ENCODE data around the gene VCAM1. TPM values are rescaled to one million over a fixed set of nuclear protein-coding genes. Genes with fewer than 3 reads are reported as not detected.
A peak's percentile ranks its signal among the peaks of the same experiment; 100 is the strongest.

VCAM1 gene
- total and polyA plus RNA-seq, 9 of the 15 experiments (the other 6 are each of a cell fraction or from before 2014, with no cell fraction given), result 0.04 to 0.13 TPM; not detected in 7

DNA sequence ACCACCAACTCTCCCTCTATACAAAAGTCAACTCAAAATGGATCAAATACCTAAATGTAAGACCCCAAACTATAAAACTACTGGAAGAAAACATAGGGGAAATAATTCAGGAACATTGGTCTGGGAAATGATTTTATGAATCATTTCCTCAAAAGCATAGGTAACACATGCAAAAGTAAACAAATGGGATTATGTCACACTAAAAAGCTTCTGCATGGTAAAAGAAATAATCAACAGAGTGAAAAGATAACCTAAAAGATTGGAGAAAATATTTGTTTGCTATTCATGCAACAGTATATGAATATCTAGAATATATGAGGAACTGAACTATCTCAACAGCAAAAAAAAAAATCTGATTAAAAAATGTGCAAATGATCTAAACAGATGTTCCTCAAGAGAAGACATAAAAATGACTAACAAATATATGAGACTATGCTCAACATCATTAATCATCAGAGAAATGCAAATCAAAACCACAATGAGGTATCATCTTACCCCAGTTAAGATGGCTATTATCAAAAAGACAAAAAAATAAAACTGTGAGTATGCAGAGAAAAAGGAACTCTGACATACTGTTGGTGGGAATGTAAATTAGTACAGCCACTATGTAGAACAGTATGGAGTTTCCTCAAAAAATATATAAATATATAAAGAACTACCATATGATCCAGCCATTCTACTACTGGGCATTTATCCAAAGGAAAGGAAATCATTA, 47.8 kb downstream of the VCAM1 start (continued):
- no peak for TF ChIP-seq PCBP2 (IDR thresholded peaks at IDR 0.05; ENCODE audit: low read depth, low read length, poor library complexity, severe bottlenecking)
- no peak for TF ChIP-seq ZEB2 (IDR thresholded peaks at IDR 0.05)
- TF ChIP-seq, protein P1, sequence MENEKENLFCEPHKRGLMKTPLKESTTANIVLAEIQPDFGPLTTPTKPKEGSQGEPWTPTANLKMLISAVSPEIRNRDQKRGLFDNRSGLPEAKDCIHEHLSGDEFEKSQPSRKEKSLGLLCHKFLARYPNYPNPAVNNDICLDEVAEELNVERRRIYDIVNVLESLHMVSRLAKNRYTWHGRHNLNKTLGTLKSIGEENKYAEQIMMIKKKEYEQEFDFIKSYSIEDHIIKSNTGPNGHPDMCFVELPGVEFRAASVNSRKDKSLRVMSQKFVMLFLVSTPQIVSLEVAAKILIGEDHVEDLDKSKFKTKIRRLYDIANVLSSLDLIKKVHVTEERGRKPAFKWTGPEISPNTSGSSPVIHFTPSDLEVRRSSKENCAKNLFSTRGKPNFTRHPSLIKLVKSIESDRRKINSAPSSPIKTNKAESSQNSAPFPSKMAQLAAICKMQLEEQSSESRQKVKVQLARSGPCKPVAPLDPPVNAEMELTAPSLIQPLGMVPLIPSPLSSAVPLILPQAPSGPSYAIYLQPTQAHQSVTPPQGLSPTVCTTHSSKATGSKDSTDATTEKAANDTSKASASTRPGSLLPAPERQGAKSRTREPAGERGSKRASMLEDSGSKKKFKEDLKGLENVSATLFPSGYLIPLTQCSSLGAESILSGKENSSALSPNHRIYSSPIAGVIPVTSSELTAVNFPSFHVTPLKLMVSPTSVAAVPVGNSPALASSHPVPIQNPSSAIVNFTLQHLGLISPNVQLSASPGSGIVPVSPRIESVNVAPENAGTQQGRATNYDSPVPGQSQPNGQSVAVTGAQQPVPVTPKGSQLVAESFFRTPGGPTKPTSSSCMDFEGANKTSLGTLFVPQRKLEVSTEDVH (IDR thresholded peaks at IDR 0.05; ENCODE audit: low read depth, partially characterized antibody), result no peak
- TF ChIP-seq MIER1 (IDR thresholded peaks at IDR 0.05; ENCODE audit: low read depth), result no peak

DNA sequence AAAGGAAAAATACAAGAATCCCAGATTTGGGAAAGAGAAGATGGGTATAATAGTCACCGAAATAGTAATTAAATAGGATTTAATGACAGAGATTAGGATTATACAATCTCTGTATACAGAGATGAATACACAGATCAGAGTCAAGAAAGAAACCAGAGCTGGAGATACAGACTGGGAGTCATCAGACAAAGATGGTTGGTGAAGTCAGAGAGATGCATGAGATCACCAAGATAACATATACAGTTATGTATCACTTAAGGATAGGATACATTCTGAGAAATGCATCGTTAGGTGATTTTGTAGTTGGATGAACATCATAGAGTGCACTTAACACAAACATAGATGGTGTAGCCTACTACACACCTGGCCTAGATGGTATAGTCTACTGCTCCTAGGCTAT, 49.8 kb downstream of the VCAM1 start:
- ChIA-PET POLR2A (no interaction called here), CTCF (ENCODE audit: low intra/inter-chr PET ratio) (no interaction called here)
- no peak overlapping the region for H3K27ac ChIP-seq (ENCODE audit: extremely low read depth, low read depth, low read length)
- H3K4me2 ChIP-seq (ENCODE audit: insufficient read depth, low read length), result no peak overlapping the region
- FAIRE-seq, result no peak
- no peak overlapping the region for H2AFZ ChIP-seq (ENCODE audit: low read depth, low read length)
- no peaks in the 10 kb centered on the region for H3K36me3 ChIP-seq (ENCODE audit: control insufficient read depth, insufficient read depth, low read length)
- peaks cover 0 to 3% of the 10 kb centered on the region in 2 experiments; a peak in 1 of 5 replicates for H3K4me1 ChIP-seq (replicated peaks in 1 of 2; ENCODE audit: control insufficient read depth in 2 of 2, insufficient read depth in 2 of 2, low read length in 2 of 2)
- no peaks in the 10 kb centered on the region for H3K9me1 ChIP-seq (ENCODE audit: control insufficient read depth, insufficient read depth, low read length)
- no TSS peak for BruUV-seq (replicated peaks)
- H3K9me3 ChIP-seq (replicated peaks; ENCODE audit: control insufficient read depth, insufficient read depth, low read depth, low read length), result no peaks in the 10 kb centered on the region
- no peak for DNase-seq (ENCODE audit: extremely low read depth in 1 of 4, low spot score in 3 of 4)
- peak; percentile 47; the same call in 1 of the 3 replicates for ATAC-seq
- no peaks in the 10 kb centered on the region for H4K20me1 ChIP-seq (replicated peaks; ENCODE audit: control insufficient read depth, insufficient read depth, low read length)
- no peak overlapping the region for H3K4me3 ChIP-seq
- in situ Hi-C loops (cut with MboI), result no loop called here
- WGBS (ENCODE audit: insufficient coverage, low coverage, missing lambda C conversion rate), result 20% methylated on average over 2 of the region's 2 CpGs
- H3K9ac ChIP-seq (ENCODE audit: insufficient read depth in 1 of 2, low read depth in 2 of 2, low read length in 2 of 2), result no peak overlapping the region
- TF ChIP-seq, protein P2, sequence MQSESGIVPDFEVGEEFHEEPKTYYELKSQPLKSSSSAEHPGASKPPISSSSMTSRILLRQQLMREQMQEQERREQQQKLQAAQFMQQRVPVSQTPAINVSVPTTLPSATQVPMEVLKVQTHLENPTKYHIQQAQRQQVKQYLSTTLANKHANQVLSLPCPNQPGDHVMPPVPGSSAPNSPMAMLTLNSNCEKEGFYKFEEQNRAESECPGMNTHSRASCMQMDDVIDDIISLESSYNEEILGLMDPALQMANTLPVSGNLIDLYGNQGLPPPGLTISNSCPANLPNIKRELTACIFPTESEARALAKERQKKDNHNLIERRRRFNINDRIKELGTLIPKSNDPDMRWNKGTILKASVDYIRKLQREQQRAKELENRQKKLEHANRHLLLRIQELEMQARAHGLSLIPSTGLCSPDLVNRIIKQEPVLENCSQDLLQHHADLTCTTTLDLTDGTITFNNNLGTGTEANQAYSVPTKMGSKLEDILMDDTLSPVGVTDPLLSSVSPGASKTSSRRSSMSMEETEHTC (IDR thresholded peaks at IDR 0.05), result no peak
- TF ChIP-seq PHF20 (IDR thresholded peaks at IDR 0.05; ENCODE audit: partially characterized antibody), result no peak
- TF ChIP-seq, protein P3, sequence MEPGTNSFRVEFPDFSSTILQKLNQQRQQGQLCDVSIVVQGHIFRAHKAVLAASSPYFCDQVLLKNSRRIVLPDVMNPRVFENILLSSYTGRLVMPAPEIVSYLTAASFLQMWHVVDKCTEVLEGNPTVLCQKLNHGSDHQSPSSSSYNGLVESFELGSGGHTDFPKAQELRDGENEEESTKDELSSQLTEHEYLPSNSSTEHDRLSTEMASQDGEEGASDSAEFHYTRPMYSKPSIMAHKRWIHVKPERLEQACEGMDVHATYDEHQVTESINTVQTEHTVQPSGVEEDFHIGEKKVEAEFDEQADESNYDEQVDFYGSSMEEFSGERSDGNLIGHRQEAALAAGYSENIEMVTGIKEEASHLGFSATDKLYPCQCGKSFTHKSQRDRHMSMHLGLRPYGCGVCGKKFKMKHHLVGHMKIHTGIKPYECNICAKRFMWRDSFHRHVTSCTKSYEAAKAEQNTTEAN (CRISPR knock-in tag; IDR thresholded peaks at IDR 0.05), result no peak
- TF ChIP-seq ATF7 (IDR thresholded peaks at IDR 0.05), result no peak
- TF ChIP-seq TEAD4 (IDR thresholded peaks at IDR 0.05; ENCODE audit: low read length), result no peak
- no peak for TF ChIP-seq TEAD4 (CRISPR knock-in tag; IDR thresholded peaks at IDR 0.05; ENCODE audit: borderline replicate concordance)
- no peak for TF ChIP-seq SIN3B (IDR thresholded peaks at IDR 0.05; ENCODE audit: low read depth)
- TF ChIP-seq XRCC5 (IDR thresholded peaks at IDR 0.05; ENCODE audit: low read depth, low read length), result no peak
- TF ChIP-seq MECOM (CRISPR knock-in tag; IDR thresholded peaks at IDR 0.05), result no peak
- TF ChIP-seq HCFC1 (IDR thresholded peaks at IDR 0.05; ENCODE audit: low read depth, low read length), result no peak
- intact Hi-C loops (cut with micrococcal nuclease), result no loop called here
- no peaks in the 10 kb centered on the region for H3K79me2 ChIP-seq (ENCODE audit: control insufficient read depth, insufficient read depth, low read length)
- H3K27me3 ChIP-seq (ENCODE audit: control insufficient read depth in 2 of 2, insufficient read depth in 2 of 2, low read length in 2 of 2), result no peaks in the 10 kb centered on the region

All from K562 (cell line).